SK-N-SH (cell line): Measurements from ENCODE around the gene CCK. TPM values are rescaled to one million over a fixed set of nuclear protein-coding genes. Genes with fewer than 3 reads are reported as not detected.

Source experiments
- CTCF ChIA-PET: fragments of 300-600, 350-600 bp; formaldehyde crosslinking; extraction: SDS; loops from one replicate; lab custom pipeline; 2021; lab: Yijun Ruan, JAX
- POLR2A ChIA-PET: fragments of 350-600 bp; sonication (Branson Sonifier 250); formaldehyde crosslinking; extraction: SDS; loops from one replicate; lab custom pipeline; 2020; ENCODE audit warnings: antibody characterized with exemption, inconsistent platforms; lab: Yijun Ruan, JAX
- DNase-seq: peaks from one replicate; pipeline ENCODE4 v3.0.0; 2012
- H2AFZ ChIP-seq: fragments of 200-600 bp; sonication (generic); 2 replicates; pipeline ENCODE4 v1.8.1; 2016; ENCODE audit warnings: antibody characterized with exemption, mild to moderate bottlenecking, low read depth
- H3F3A ChIP-seq: fragments of 200-600 bp; sonication (generic); replicated peaks from 2 replicates; pipeline ENCODE3; 2016; ENCODE audit warnings: antibody characterized with exemption, mild to moderate bottlenecking; ENCODE audit not compliant: insufficient read depth
- H3K27ac ChIP-seq, 2 experiments: fragments of 200-500 bp in 1 of 2; fragments of 200-600 bp in 1 of 2; sonication (Bioruptor generic) in 1 of 2; sonication (generic), shearing (Covaris generic) in 1 of 2; 2 replicates each; pipeline versions ENCODE4 v1.5.1 to v1.6.1; 2014 to 2016; ENCODE audit warnings: low read depth in 2 of 2, inconsistent platforms in 1 of 2, low read length in 1 of 2, mild to moderate bottlenecking in 1 of 2, mixed read lengths in 1 of 2
- H3K27me3 ChIP-seq: fragments of 200-600 bp; sonication (generic), shearing (Covaris generic); 2 replicates; pipeline ENCODE4 v1.6.1; 2016; ENCODE audit warnings: mixed run types; ENCODE audit not compliant: insufficient read depth
- H3K36me3 ChIP-seq, 2 experiments: fragments of 200-500 bp in 1 of 2; fragments of 200-600 bp in 1 of 2; sonication (Bioruptor generic) in 1 of 2; sonication (generic) in 1 of 2; replicated peaks in 1 of 2; 2 replicates each; pipeline versions ENCODE3 to v1.5.1; 2014 to 2016; ENCODE audit warnings: low read length in 1 of 2, mild to moderate bottlenecking in 1 of 2; ENCODE audit not compliant: insufficient read depth in 2 of 2, control insufficient read depth in 1 of 2
- H3K4me1 ChIP-seq, 2 experiments: fragments of 200-500 bp in 1 of 2; fragments of 200-600 bp in 1 of 2; sonication (Bioruptor generic) in 1 of 2; sonication (generic), shearing (Covaris generic) in 1 of 2; 2 replicates each; pipeline versions ENCODE4 v1.5.1 to v1.6.1; 2014 to 2016; ENCODE audit warnings: low read depth in 1 of 2, low read length in 1 of 2, mixed run types in 1 of 2; ENCODE audit not compliant: insufficient read depth in 2 of 2, control insufficient read depth in 1 of 2
- H3K4me2 ChIP-seq: fragments of 200-600 bp; sonication (generic), shearing (Covaris generic); 2 replicates; pipeline ENCODE4 v1.6.1; 2017; ENCODE audit warnings: mixed run types
- H3K4me3 ChIP-seq, 2 experiments: fragments of 200-500 bp in 1 of 2; fragments of 200-600 bp in 1 of 2; sonication (Bioruptor generic) in 1 of 2; sonication (generic), shearing (Covaris generic) in 1 of 2; 2 replicates each; pipeline versions ENCODE4 v1.5.1 to v1.8.1; 2014 to 2016; ENCODE audit warnings: low read depth in 2 of 2, inconsistent platforms in 1 of 2, low read length in 1 of 2, mild to moderate bottlenecking in 1 of 2, mixed read lengths in 1 of 2, moderate library complexity in 1 of 2
- H3K79me2 ChIP-seq: fragments of 200-600 bp; sonication (generic); 2 replicates; pipeline ENCODE4 v1.8.1; 2017; ENCODE audit warnings: mild to moderate bottlenecking; ENCODE audit not compliant: insufficient read depth
- H3K9ac ChIP-seq: fragments of 200-600 bp; sonication (generic); 2 replicates; pipeline ENCODE4 v1.6.1; 2017; ENCODE audit warnings: mixed run types
- H3K9me2 ChIP-seq: fragments of 200-600 bp; sonication (generic); 2 replicates; pipeline ENCODE4 v1.6.1; 2017; ENCODE audit warnings: mixed run types
- H3K9me3 ChIP-seq: fragments of 200-600 bp; sonication (generic); 2 replicates; pipeline ENCODE4 v1.6.1; 2017; ENCODE audit warnings: mixed run types, mild to moderate bottlenecking, moderate library complexity
- H4K20me1 ChIP-seq: fragments of 200-600 bp; sonication (generic); 2 replicates; pipeline ENCODE4 v1.6.1; 2017; ENCODE audit warnings: mild to moderate bottlenecking, mixed run types; ENCODE audit not compliant: insufficient read depth
- CHD2 ChIP-seq: fragments of 150-350 bp; IDR thresholded peaks from 2 replicates; pipeline ENCODE4 v1.6.1; 2018; ENCODE audit warnings: low read length; ENCODE audit not compliant: partially characterized antibody
- EP300 ChIP-seq, 2 experiments: IDR thresholded peaks; 2 replicates each; pipeline versions ENCODE4 v1.4.0 to v1.6.1; 2012; ENCODE audit warnings: borderline replicate concordance in 1 of 2, low read depth in 1 of 2, low read length in 1 of 2
- EZH2phosphoT487 ChIP-seq: fragments of 200-600 bp; sonication (generic); IDR thresholded peaks from 2 replicates; pipeline ENCODE4 v1.6.1; 2017; ENCODE audit warnings: low read depth, mixed run types, mild to moderate bottlenecking, antibody characterized with exemption, moderate library complexity, borderline replicate concordance
- FOSL2 ChIP-seq: IDR thresholded peaks from 2 replicates; pipeline ENCODE4 v1.4.0; 2012; ENCODE audit warnings: low read depth, mild to moderate bottlenecking, moderate library complexity, borderline replicate concordance
- MXI1 ChIP-seq: IDR thresholded peaks from 2 replicates; pipeline ENCODE4 v1.6.1; 2012; ENCODE audit warnings: mild to moderate bottlenecking, low read depth, low read length, improper control_type of control experiment
- PBX3 ChIP-seq: IDR thresholded peaks from 2 replicates; pipeline ENCODE4; 2012
- RFX5 ChIP-seq: IDR thresholded peaks from 2 replicates; pipeline ENCODE4 v1.6.1; 2012; ENCODE audit warnings: mild to moderate bottlenecking, improper control_type of control experiment, low read length
- TEAD4 ChIP-seq: IDR thresholded peaks from 2 replicates; pipeline ENCODE4 v1.4.0; 2012; ENCODE audit warnings: mild to moderate bottlenecking, borderline replicate concordance; ENCODE audit not compliant: insufficient read depth
- YY1 ChIP-seq: IDR thresholded peaks from 2 replicates; pipeline ENCODE4 v1.4.0; 2012; ENCODE audit warnings: low read depth, mild to moderate bottlenecking
- WGBS: methylation state at CpG from one replicate; pipeline ENCODE4 v1.1.6; 2017; ENCODE audit warnings: low lambda C conversion rate; 5-methylcytosine and 5-hydroxymethylcytosine counted together
- polyA plus RNA-seq, 3 experiments: library from polyadenylated mRNA; depleted of rRNA; stranded (reverse); fragments of >200 nt; gene quantifications; 2 replicates each; pipeline ENCODE4 v1.2.3, GENCODE V29; 2012

Gene CCK
- not detected in 2 replicates for polyA plus RNA-seq (2012; rRNA removed)
- not detected in 2 replicates for polyA plus RNA-seq (2012; cell fraction: cytosol; rRNA removed)
- not detected in 2 replicates for polyA plus RNA-seq (2012; cell fraction: nucleus; rRNA removed)

- peaks cover 3% of the 10 kb centered on the region for H3F3A ChIP-seq
- no peak within 1 kb of the TSS for H3K4me2 ChIP-seq
- no peaks in the 10 kb centered on the region for H4K20me1 ChIP-seq
- H3K4me1 ChIP-seq = peaks cover 0 to 8% of the 10 kb centered on the region in 2 experiments; a peak in 1 of 4 replicates
- H3K27ac ChIP-seq = no peak within 1 kb of the TSS
- ChIA-PET CTCF (interaction anchor here (1.2 to 10.3 kb wide), 4 partner anchors 14 to 178 kb away, joined by 3 to 103 read pairs (median 8); no protein-coding TSS in a partner anchor), POLR2A (no interaction called here)
- no peak for DNase-seq
- 33% methylated on average over 16 of the region's 16 CpGs for WGBS
- H2AFZ ChIP-seq = no peak within 1 kb of the TSS
- no peaks in the 10 kb centered on the region for H3K36me3 ChIP-seq
- H3K27me3 ChIP-seq = peaks cover 59% of the 10 kb centered on the region
- no peak within 1 kb of the TSS for H3K9ac ChIP-seq
- no peak within 1 kb of the TSS; a peak in 1 of 4 replicates for H3K4me3 ChIP-seq
- H3K79me2 ChIP-seq = no peaks in the 10 kb centered on the region
- no peaks in the 10 kb centered on the region for H3K9me3 ChIP-seq
- TF ChIP-seq PBX3 (no peak), FOSL2 (no peak), RFX5 (no peak), YY1 (no peak), EP300 (IDR thresholded peaks at IDR 0.05; ENCODE audit: borderline replicate concordance in 1 of 2, low read depth in 1 of 2, low read length in 1 of 2) (no peak), EZH2phosphoT487 (no peak), TEAD4 (no peak)
- H3K9me2 ChIP-seq = no peaks in the 10 kb centered on the region
These were observed at the start of gene CCK for GRCh38 chr3:42266085-42266484. CCK (minus strand) TSS chr3:42266185; CDS start chr3:42263630, 2,555 bp downstream.

GRCh38 chr3:42314411-42314810, 48.4 kb upstream of the CCK start:
- CTCF ChIA-PET = interaction anchor here (1.5 kb wide), 1 partner anchor 67 kb away, joined by 3 read pairs; no protein-coding TSS in a partner anchor
- Histone ChIP-seq H4K20me1 (no peaks in the 10 kb centered on the region), H3K4me2 (no peak overlapping the region), H3K27me3 (no peaks in the 10 kb centered on the region), H3K79me2 (no peaks in the 10 kb centered on the region), H2AFZ (no peak overlapping the region), H3K9me3 (peaks cover 14% of the 10 kb centered on the region), H3K36me3 (no peaks in the 10 kb centered on the region), H3K27ac (no peak overlapping the region), H3F3A (no peaks in the 10 kb centered on the region), H3K4me1 (no peaks in the 10 kb centered on the region), H3K9me2 (no peaks in the 10 kb centered on the region), H3K4me3 (no peak overlapping the region; a peak in 1 of 4 replicates), H3K9ac (no peak overlapping the region)
- no peak for DNase-seq
- TF ChIP-seq MXI1 = no peak
- WGBS = 5% methylated on average over 2 of the region's 2 CpGs
- POLR2A ChIA-PET = no interaction called here

- no peak for DNase-seq
- H4K20me1 ChIP-seq = no peaks in the 10 kb centered on the region
- no peak overlapping the region for H2AFZ ChIP-seq
- no peaks in the 10 kb centered on the region for H3F3A ChIP-seq
- no peak overlapping the region for H3K4me3 ChIP-seq
- H3K36me3 ChIP-seq = no peaks in the 10 kb centered on the region
- POLR2A ChIA-PET = no interaction called here
- H3K79me2 ChIP-seq = no peaks in the 10 kb centered on the region
- H3K4me2 ChIP-seq = no peak overlapping the region
- H3K9ac ChIP-seq = no peak overlapping the region
- H3K9me2 ChIP-seq = no peaks in the 10 kb centered on the region
- H3K4me1 ChIP-seq = no peaks in the 10 kb centered on the region
- no peaks in the 10 kb centered on the region for H3K27me3 ChIP-seq
- no peak overlapping the region for H3K27ac ChIP-seq
- TF ChIP-seq CHD2 (no peak), PBX3 (no peak)
- WGBS = 0% methylated on average over 1 of the region's 1 CpG
- peaks cover 6% of the 10 kb centered on the region; the same call in 1 of the 2 replicates for H3K9me3 ChIP-seq
- CTCF ChIA-PET = interaction anchor here (1.0 kb wide), 1 partner anchor 31 kb away, joined by 3 read pairs; no protein-coding TSS in a partner anchor
These were observed 42.7 kb upstream of the CCK start for GRCh38 chr3:42308651-42309050.
